Non-pigmented ciliary epithelial cell (primary cell): ENCODE data around the gene IPO11.

Source experiments
- DNase-seq: peaks from one replicate; pipeline ENCODE4 v3.0.0-alpha.2; 2010; ENCODE audit warnings: low read depth

Gene IPO11

DNA sequence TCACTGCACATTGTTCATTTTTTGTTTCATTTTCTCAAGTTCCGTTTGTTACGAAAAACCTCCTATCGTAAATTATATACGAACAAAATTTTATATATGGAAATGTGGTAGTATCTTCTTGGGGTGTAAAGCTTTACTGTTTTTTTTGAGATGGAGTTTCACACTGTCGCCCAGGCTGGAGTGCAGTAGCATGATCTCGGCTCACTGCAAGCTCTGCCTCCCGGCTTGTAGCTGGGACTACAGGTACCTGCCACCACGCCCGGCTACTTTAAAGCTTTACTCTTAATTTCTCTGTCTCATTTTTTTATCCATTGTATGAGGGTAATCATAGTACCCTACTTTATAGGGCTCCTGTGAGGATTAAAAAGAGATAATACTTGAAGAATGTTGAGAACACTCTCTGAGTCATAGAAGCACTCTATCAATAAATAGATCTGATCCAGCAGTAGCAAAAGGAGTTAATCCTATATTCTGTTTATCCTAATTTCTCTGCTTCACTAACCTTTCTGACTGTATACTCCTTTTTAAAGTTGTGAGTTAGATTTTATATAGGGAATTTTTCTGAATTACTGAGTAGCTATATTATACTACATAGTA is 160.5 kb downstream of the IPO11 start:
- DNase-seq = no peak

DNA sequence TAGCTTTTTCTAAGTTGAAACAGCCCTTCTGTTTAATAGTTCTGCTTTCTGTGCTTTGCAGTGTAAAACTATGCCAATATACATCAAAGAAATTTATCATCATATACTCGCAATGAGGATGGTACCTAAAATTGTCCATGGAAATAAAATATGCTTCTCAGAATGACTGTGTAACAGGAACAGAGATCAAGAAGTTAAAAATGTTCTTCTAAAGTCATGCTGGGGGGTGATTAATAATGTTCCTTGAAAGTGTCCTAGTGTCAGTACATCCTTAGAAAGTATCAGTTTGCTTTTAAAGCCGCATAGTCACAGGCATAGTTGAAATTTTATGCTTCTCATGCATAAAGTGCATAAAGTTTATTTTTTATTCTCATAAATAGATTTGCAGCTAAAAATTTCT is 162.0 kb downstream of the IPO11 start:
- no peak for DNase-seq

DNA sequence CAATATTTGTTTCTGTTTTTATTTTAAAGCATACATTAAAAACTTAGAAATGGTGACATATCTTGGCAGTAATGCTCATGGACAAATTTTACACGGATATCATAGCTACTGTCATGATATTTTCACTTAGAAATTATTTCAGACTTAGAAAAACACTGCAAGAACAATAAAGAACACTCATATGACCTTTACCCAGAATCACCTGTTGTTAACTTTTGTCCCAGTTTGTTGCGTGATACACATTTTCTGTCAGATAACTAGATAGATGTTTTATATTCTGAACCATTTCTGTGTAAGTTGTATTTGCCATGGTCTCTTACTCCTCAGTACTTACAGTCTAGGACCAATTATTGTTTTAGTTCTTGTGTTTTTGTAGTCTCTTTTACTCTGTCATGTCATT is 162.5 kb downstream of the IPO11 start:
- DNase-seq = no peak

DNA sequence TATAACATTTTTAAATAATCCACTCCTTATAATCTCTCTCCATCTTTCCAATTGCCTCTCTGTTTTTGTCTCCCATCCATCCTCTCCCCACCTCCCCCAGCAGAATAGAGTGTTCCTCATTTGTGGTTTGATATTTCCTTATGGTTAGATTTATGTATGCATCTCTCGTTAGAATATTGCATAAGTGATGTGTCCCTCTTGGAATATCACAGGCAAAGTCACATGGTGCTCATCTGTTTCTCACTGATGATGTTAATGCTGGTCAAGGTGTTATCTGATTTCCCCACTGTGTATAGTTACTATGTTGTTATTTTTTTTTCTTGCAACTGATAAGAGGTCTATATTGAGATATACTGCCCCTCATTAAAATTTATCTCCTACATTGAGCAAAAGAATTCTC is 162.9 kb downstream of the IPO11 start:
- no peak for DNase-seq

DNA sequence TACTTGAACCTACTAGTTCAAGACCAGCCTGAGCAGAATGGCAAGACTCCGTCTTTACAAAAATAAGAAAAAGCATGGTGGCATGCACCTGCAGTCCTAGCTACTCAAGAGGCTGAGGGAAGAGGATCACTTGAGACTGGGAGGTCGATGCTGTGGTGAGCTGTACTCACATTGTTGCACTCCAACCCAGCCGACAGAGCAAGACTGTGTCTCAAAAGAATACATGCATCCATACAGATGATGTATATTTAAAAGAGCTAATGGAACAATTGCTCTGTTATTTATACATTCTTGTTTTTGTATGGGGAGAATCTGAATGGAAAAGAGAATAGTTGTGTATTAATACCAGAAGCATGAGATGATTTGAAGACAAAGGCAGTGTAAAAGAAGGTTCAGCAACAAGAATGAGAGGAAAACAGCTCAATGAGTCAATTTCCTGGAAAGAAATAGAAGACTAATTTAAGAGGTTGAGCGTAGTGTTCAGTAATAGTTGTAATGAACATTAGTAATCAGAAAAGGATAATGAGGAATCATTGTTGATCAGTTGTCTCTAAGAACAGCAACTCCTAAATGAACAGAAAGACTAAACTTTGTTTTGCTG is 164.1 kb downstream of the IPO11 start:
- DNase-seq = no peak

DNA sequence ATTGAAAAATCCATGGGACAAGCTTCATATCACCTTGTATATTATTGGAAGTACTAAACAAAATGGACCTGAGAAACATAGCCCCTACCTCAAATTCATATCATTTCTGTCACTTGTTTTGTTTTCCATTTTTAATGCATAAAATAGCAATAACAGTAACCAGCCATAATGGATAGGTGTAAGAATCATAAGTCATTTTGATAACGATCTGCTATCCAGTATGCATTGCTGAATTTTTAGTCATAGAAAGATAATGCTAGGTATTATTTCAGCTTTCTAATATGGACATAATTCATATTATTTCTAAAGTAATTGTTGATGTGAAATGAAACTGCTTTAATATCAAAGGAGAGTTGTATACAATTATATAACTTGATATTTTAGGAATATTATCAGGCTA is 164.9 kb downstream of the IPO11 start:
- DNase-seq = no peak

DNA sequence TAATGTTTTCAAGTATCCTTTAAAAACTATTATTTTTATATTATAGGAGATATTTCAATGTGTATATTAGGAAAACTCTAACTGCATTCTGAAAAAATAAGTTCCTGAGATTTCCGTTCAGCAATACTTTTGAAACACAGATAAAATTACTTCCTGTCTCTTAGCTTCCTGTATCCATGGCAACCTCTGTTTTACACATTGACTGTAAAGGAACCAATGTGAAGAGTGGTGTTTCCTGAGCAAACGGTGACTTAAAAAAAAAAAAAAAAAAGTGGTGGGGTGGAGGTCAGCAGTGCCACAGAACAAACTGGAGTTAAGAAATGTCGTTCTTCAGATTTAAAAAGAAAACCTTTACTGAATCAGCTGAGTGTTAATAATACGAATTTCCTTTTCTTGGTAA is 166.0 kb downstream of the IPO11 start, which contains the start of gene LRRC70:
TSS of gene LRRC70 (plus strand) at position 280 of the 400 bp plus-strand sequence. CDS start 620 bp downstream, outside the sequence.
- DNase-seq = no peak

DNA sequence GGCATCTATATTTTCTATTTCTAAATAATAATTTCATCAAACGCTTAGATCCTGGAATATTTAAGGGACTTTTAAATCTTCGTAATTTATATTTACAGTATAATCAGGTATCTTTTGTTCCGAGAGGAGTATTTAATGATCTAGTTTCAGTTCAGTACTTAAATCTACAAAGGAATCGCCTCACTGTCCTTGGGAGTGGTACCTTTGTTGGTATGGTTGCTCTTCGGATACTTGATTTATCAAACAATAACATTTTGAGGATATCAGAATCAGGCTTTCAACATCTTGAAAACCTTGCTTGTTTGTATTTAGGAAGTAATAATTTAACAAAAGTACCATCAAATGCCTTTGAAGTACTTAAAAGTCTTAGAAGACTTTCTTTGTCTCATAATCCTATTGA is 167.2 kb downstream of the IPO11 start:
- no peak for DNase-seq

DNA sequence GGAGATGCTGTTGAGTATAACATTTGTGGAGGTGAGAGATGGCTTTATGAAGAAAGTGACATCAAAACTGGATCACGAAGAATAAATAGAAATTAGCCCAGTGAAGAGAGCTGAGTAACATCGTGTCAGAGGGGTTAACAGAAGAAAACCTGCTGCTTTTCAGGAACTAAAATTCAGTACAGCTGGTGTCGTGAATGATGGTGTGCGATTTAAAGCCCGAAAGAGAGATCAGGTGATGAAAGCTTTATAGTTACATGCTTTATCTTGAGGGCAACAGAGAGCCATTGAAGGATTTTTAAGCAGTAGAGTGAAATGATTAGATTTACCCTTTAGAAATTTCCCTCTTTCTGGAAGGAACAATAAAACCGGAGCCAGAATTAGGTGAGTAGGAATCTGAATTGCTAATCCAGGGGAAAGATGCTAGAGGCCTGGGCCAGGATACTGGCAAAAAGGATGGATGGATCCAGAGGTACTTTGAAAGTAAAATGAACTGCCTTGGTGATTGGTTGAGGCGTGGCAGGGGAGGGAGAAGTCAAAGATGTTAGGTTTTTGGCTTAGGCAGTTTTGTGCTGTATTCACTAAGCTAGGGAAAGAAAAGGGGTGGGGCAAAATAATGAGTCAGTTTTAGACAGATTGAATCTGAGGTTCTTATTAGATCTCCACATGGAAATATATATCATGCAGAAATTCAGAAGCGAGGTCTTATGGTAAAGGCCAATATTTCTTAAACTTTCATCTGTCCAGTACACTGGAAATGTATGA is 169.5 kb downstream of the IPO11 start:
- DNase-seq = no peak

DNA sequence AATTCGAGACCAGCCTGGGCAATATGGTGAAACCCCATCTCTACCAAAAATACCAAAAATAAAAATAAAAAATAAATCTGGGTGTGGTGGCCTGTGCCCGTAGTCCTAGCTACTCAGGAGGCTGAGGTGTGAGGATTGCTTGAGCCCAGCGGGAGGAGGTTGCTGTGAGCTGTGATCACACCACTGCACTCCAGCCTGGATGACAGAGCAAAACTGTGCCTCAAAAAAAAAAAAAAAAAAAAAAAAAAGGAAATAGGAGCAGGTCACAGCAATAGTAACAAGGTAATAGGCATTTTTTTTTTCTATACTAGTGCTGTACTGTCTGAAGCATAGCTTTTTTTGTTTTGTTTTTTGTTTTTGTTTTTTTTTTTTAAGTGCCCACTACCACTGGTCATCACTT is 171.8 kb downstream of the IPO11 start:
- DNase-seq = no peak

DNA sequence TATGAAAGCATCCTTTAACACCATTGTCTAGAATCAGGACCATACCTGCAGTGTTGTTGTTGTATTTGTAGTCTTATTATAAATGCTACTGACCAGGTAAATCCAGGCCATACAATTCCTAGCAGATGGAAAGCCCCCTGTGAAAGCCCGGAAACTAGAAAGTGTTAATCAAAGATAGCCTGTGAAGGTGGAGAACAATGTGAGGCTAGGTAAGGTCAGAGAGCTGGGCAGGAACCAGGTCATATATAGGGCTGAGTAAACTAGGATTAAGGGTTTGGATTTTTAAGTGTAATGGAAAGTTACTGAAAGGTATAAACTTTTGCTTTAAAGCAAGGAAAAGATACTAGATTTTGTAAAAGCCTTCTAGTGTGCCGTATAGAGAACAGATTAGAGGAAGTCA is 172.7 kb downstream of the IPO11 start:
- no peak for DNase-seq

DNA sequence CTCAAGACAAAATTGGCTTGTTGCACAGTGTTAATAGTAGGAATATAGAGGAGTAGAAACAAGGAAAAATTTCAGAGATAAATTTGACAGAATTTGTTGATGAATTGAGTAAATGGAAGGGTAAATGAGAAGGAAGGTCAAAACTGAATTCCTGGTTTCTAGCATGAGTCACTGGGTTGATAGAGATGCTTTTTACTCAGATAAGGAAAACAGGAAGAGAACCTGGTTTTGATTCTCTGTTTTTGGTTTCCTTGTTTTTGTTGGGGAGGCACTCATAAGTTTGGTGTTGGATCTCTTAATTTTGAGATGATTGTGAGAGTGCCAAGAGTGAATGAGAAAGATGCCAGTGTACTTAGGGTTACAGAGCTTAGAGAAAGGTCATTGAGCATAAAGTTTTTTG is 173.2 kb downstream of the IPO11 start:
- DNase-seq = no peak

DNA sequence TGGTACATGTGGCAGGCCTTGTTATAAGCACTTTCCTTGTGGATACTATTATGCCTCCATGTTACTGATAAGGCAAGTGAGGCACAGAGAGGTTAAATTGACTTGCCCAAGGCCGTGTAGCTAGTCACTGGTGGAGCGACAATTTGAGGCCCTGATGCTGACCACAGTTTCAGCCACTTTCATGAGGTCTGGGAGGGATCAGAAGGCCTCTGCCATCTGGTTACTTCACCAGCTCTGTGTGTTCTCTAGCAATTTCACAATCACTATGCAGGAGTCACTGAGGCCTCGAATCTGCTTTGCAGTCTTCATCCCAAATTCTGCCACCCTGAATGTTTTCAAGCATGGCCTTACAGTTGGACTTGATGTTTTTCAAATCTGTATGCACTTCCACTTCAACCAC is 175.2 kb downstream of the IPO11 start:
- no peak for DNase-seq

DNA sequence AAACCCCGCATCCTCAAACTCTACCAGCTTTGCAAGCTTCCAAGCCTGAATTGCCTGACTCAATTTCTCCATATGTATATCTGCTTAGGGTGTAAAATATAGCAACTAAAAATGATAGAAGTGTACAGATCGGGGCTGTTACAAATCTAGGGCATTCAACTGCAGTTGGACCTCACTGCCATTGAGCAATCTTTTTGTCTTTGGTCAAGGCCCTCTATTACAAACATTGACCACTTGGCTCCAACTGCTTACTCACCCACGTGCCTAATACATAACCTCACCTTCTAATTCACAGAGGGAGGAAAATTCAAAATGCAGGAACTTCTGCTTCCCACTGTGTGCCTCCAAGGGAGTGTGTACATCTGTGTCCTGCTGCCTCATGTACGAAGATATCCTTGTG is 176.1 kb downstream of the IPO11 start:
- DNase-seq = no peak

DNA sequence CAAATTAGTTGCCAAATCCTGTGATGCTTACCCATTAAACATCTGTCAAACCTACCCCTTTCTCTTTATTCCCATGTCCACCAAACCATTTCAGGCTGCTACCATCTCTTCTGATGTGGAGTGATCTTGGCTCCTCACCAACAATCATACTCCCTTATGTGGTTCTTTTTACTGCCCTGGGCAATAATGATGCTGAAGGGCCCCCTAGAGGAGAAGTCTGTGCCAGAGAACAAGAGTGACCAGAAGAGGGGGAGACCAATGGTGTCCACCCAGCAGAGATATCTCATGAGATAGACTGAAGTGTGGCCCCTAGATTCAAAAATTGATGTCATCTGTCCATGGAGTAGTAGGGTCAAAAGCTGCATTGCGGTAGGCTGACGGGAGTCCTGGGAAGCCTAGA is 176.9 kb downstream of the IPO11 start:
- no peak for DNase-seq

DNA sequence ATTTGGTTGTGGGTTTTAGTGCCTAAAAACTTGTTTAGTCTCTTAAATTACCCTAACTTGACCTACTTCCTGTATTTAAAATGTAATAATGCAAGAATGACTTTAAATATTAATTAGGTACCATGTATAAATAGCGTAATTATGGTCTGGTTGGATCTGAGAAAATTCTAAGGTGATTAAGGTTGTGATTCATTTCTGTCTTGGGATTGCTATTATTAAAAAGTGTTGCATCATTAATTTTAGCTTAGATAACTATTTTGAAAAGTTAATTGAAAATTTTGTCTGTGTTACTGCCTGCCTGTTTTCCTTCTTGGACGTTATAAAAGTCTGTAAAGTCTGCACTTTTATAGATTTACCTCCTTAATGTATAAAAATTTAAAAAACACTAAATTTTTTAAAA is 177.8 kb downstream of the IPO11 start:
- DNase-seq = no peak

DNA sequence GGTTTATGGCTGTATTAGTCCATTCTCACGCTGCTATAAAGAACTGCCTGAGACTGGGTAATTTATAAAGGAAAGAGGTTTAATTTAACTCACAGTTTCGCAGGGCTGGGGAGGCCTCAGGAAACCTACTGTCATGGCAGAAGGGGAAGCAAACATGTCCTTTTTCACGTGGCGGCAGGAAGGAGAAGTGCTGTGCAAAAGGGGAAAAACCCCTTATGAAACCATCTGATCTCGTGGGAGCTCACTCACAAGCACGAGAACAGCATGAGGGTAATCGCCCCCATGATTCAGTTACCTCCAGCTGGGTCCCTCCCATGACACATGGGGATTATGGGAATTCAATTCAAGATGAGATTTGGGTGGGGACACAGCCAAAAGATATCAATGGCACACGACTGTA is 180.0 kb downstream of the IPO11 start:
- no peak for DNase-seq

DNA sequence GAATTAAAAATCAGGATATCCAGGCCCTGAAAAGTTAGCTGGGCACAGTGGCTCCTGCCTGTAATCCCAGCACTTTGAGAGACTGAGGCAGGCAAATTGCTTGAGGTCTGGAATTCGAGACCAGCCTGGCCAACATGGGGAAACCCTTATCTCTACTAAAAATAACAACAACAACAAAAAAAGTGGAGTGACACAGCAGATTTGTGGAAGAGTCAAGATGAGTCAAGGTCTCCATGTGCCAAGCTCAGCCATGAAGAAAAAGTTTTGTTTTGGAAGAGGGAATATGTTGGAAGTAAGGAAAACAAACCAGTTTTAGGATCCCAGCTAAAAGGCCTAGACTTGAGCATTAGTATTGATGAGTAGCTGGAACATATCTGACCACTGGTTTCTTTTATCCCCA is 180.8 kb downstream of the IPO11 start:
- DNase-seq = no peak

DNA sequence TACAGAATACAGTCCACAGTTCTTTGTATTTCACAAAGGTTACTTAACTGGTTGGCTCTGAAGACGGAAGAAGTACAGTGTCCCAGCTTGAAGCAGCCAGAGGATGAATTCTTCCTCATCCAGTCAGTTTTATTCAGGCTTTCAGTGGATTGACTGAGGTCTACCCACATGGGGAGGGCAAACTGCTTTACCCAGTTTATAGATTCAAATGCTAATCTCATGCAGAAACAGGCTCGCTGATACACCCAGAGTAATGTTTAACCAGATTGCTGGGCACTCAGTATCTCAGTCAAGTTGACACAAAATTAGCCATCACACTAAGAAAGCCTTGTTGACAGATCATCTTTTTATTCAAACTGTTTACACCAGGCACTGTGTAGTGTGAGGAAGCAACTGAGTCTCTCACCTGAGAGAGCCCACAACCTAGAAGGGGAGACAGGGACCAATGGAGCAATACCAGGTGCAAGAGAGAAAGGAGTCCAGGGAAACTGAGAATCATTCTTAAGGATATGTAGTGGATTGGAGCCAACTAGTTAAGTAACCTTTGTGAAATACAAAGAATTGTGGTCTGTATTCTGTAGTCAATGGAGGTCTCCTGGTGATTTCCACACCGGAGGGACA is 181.9 kb downstream of the IPO11 start:
- no peak for DNase-seq

DNA sequence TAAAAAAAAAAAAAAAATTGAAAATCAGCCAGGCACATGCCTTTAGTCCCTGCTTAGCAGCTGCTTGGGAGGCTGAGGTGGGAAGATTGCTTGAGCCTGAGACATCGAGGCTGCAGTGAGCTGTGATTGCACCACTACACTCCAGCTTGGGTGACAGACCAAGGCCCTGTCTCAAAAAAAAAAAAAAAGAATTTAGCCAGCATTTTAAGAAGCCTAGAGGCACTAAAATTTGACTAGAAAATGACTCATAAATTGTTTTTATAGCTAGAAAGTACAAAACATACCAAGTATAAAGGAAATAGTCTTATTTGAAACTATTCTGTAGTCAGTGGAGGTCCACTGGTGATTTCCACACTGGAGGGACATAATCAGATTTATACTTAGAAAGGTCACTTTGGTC is 183.5 kb downstream of the IPO11 start:
- DNase-seq = no peak

DNA sequence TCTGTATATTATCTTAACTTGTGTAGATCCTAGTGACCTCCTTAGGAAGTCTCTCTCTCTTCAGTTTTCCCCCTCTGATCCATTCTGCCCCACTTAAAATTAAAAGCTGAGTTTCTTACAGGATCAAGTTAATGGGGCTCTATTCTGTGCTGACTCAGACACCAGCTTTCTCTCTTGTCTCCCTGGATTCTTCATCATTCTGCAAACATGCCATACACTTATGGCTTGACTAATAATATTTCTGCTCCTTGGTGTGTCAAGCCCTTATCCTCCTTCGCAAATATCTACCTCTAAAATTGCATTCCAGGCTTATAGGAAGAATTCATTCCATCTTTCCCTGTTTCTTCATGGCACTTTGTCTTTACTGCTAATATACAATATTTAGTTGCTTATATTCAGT is 184.1 kb downstream of the IPO11 start:
- DNase-seq = no peak

DNA sequence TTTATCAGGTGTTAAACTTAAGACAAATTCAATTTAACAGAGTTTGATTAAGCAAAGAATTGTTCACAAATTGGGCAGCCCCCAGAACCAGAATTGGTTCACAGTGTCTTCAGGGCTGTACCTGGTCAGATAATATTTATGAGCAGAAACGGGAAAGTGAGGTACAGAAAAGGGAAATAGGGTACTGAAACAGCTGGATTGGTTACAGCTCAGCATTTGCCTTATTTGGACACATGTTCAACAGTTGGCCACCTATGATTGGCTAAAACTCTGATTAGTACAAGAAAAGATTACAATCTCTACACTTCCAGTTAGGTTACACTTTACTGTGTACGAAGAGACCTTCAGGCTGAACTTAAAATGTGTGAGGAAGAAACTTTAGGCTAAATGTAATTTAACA is 184.8 kb downstream of the IPO11 start:
- DNase-seq = no peak

DNA sequence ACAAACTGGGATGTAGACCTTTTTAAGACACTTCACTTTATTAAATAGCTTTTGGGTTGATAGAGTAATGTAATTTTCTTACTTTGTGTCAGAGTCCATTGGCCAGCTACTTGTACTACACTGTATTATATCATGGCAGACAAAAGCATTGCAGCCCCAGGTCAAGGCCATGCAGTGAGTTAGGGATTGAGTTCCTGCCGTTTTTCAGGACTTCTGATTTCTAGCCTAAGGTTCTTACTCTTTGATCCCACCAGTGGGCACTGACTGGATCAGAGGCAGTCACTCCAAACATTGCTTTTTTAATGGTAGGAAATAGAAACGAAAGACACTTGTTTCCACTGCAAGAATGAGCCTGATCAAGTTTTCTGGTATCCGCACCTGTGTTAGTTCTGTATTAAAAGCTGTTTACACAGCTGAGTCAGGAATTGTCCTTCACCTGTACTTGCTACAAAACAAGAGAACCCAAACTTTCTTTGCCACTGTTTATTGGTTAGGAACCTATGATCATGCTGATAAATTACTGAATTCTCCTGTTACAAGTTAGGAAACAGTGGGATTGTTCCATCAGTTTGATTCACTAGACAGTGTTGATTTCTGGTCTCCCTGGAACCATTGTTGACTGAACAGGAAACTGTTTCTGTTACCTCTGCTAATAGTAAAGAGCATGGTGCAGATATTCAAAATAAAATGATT is 188.1 kb downstream of the IPO11 start:
- DNase-seq = no peak
